ENCODE measurements around the gene DHX58. TPM values are rescaled to one million over a fixed set of nuclear protein-coding genes. Genes with fewer than 3 reads are reported as not detected.

DHX58 gene
- polyA plus RNA-seq, 4 donors, result 11.4 to 33.8 (median 13.7) TPM

DNA sequence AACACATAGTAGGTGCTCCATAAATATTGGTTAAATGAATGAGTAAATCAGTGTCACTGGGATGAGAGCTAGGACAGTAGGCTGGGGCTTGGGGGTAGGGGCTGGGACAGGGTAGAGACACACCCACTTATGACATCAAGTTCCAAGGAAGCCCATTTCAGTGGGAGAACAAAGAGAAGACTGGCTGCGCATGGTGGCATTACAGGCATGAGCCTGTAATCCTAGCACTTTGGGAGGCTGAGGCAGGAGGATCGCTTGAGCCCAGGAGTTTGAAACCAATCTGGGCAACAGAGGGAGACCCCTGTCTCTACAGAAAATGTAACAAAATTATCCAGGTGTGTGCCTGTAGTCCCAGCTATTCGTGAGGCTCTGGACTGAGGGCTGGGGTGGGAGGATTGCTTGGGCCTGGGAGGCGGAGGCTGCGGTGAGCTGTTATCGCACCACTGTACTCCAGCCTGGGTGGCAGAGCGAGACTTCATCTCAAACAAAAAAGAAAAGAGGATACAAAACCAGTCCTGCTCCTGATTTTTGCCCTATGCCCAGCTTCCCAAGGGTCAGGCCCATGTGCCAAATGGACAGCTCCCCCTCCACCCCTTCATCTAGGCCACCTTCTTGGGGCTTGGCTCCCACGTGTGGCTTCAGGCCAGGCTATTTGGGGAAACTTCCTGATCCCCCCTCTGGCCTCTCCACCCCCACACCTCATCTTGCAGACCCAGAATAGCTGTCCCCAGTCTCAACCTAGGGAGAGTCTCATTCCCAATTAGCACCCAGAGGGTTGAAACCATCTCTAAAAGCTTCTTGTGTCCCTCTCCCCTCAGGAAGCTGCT lies 21.3 kb downstream of the DHX58 start:
- H3K9me3 ChIP-seq (ENCODE audit: control insufficient read depth in 2 of 2, insufficient read depth in 1 of 2, low read depth in 1 of 2, low read length in 1 of 2), result no peaks in the 10 kb centered on the region
- FAIRE-seq, result no peak
- DNase-seq, result no peak

DNA sequence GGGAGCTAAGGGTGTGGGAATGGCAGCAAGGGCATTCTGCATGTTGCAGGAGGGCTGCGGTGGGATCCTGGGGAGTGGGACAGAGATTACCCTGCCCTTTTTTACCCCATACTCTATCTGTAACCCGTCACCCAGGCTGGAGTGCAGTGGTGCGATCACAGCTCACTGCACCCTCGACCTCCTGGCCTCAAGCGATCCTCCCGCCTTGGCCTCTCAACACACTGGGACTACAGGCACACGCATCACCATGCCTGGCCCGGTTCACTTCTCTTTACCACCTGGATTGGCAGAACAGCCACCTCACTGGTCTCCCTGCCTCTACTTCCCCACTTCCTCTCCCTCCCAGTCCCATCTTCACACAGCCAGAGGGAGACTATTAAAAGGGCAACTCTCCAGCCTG lies 23.8 kb downstream of the DHX58 start:
- 71 to 85% (median 85%) methylated on average over 8 of the region's 8 CpGs for WGBS, 3 donors
- Histone ChIP-seq H3K4me1 (ENCODE audit: control insufficient read depth in 3 of 3, insufficient read depth in 2 of 3, low read depth in 1 of 3, low read length in 2 of 3) (no peaks in the 10 kb centered on the region), H3K4me3 (ENCODE audit: low read depth in 1 of 3, low read length in 3 of 3) (no peak overlapping the region), H3K27me3 (ENCODE audit: control insufficient read depth in 3 of 3, insufficient read depth in 3 of 3, low read length in 3 of 3) (peaks cover 0 to 8% (median 6%) of the 10 kb centered on the region in 3 donors), H3K27ac (ENCODE audit: low read depth in 1 of 3, low read length in 2 of 3) (no peak overlapping the region), H3K36me3 (ENCODE audit: control insufficient read depth in 3 of 3, insufficient read depth in 2 of 3, low read depth in 1 of 3, low read length in 3 of 3) (no peaks in the 10 kb centered on the region), H3K9me3 (ENCODE audit: control insufficient read depth in 2 of 2, insufficient read depth in 1 of 2, low read depth in 1 of 2, low read length in 1 of 2) (no peaks in the 10 kb centered on the region)
- FAIRE-seq (no peak), DNase-seq (no peak)

More for the DNA sequence above, 21.3 kb downstream of the DHX58 start:
- H3K36me3 ChIP-seq (ENCODE audit: control insufficient read depth in 3 of 3, insufficient read depth in 2 of 3, low read depth in 1 of 3, low read length in 3 of 3), result no peaks in the 10 kb centered on the region
- H3K27ac ChIP-seq (ENCODE audit: low read depth in 1 of 3, low read length in 2 of 3), result no peak overlapping the region
- H3K4me1 ChIP-seq (ENCODE audit: control insufficient read depth in 3 of 3, insufficient read depth in 2 of 3, low read depth in 1 of 3, low read length in 2 of 3), result no peaks in the 10 kb centered on the region
- H3K27me3 ChIP-seq (ENCODE audit: control insufficient read depth in 3 of 3, insufficient read depth in 3 of 3, low read length in 3 of 3), result peaks cover 0 to 15% (median 6%) of the 10 kb centered on the region in 3 donors
- no peak overlapping the region for H3K4me3 ChIP-seq (ENCODE audit: low read depth in 1 of 3, low read length in 3 of 3)
- 87 to 89% (median 88%) methylated on average over 8 of the region's 8 CpGs for WGBS, 3 donors

DNA sequence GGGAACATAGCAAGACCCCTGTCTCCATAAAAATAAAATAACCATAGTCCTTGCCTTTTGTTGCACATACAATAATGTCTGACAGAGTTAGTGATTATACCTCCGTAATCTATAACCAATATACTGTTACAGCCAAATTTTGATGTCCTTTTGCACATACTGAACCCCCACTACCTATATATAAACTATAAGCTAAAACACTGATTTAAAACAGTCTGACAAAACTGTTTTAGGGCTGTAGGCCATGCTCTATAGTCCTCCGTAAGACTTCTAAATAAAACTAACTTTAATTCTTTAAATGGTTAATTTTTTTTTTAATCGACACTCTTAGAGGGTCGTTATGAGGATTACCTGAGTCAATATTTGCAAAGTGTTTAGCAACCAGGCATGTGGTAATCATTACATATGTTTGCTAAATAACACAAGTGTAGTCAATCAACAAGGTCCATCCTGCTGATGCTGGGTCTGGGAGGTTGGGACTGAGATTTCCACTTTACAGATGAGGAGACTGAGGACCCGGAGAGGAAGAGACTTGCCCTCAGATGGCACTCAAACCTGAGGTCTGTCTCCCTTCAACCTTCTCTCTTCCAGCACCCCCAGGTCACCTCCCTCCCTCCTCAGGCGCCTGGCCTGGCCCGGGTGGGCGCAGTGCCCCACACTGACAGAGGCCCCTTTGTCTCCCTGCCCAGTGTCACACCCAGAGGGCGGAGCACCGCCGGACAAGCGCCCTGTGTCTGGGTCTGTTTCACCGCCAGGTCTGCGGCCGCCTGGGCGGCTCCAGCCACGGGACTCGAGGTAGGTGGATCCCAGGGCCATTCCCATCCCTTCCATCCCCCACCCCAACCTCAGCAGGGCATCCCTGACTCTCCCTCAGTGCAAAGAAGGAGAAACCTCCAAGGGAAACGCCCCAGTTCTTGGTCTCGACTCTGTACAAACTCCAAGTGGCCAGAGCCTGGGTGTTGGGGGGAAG lies 24.5 kb downstream of the DHX58 start:
- WGBS, 3 donors, result 23 to 57% (median 36%) methylated on average over 18 to 20 of the region's 20 CpGs
- Histone ChIP-seq H3K9me3 (ENCODE audit: control insufficient read depth in 2 of 2, insufficient read depth in 1 of 2, low read depth in 1 of 2, low read length in 1 of 2) (no peaks in the 10 kb centered on the region), H3K36me3 (ENCODE audit: control insufficient read depth in 3 of 3, insufficient read depth in 2 of 3, low read depth in 1 of 3, low read length in 3 of 3) (no peaks in the 10 kb centered on the region), H3K4me1 (ENCODE audit: control insufficient read depth in 3 of 3, insufficient read depth in 2 of 3, low read depth in 1 of 3, low read length in 2 of 3) (no peaks in the 10 kb centered on the region), H3K27me3 (ENCODE audit: control insufficient read depth in 3 of 3, insufficient read depth in 3 of 3, low read length in 3 of 3) (peaks cover 0 to 8% (median 6%) of the 10 kb centered on the region in 3 donors), H3K27ac (ENCODE audit: low read depth in 1 of 3, low read length in 2 of 3) (no peak overlapping the region), H3K4me3 (ENCODE audit: low read depth in 1 of 3, low read length in 3 of 3) (no peak overlapping the region)
- DNase-seq (no peak), FAIRE-seq (no peak)

DNA sequence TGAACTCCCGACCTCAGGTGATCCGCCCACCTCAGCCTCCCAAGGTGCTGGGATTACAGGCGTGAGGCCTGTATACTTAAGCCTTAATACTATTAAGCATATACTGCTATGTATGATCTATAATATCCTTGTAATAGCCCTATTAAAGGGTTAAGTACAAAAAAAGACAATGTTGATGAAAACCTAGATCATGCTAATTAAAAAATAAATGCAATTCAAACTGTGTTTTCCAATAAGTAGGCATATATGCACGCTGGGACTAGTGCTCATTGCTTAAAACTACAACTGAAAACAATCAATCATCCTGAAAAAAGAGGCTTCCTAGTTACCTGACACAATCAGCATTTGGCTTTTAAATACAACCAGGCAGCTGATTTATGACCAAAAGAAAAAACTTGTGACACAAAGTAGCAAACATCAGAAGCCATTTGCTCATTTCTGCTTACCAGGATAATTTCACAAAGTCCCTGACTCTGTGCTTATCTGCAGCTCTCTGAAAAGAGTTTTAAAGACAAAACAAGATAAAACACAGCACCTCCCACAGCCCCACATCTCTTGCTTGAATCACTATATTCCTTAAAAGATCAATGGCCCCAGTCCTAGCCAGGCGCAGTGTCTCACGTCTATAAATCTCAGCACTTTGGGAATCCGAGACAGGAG lies 25.3 kb downstream of the DHX58 start:
- Histone ChIP-seq H3K36me3 (ENCODE audit: control insufficient read depth in 3 of 3, insufficient read depth in 2 of 3, low read depth in 1 of 3, low read length in 3 of 3) (no peaks in the 10 kb centered on the region), H3K9me3 (ENCODE audit: control insufficient read depth in 2 of 2, insufficient read depth in 1 of 2, low read depth in 1 of 2, low read length in 1 of 2) (no peaks in the 10 kb centered on the region), H3K27ac (ENCODE audit: low read depth in 1 of 3, low read length in 2 of 3) (no peak overlapping the region), H3K4me1 (ENCODE audit: control insufficient read depth in 3 of 3, insufficient read depth in 2 of 3, low read depth in 1 of 3, low read length in 2 of 3) (no peaks in the 10 kb centered on the region), H3K4me3 (ENCODE audit: low read depth in 1 of 3, low read length in 3 of 3) (no peak overlapping the region), H3K27me3 (ENCODE audit: control insufficient read depth in 3 of 3, insufficient read depth in 3 of 3, low read length in 3 of 3) (peaks cover 0 to 8% (median 6%) of the 10 kb centered on the region in 3 donors)
- FAIRE-seq (no peak), DNase-seq (no peak)
- WGBS, 3 donors, result 70 to 74% (median 74%) methylated on average over 7 of the region's 7 CpGs

DNA sequence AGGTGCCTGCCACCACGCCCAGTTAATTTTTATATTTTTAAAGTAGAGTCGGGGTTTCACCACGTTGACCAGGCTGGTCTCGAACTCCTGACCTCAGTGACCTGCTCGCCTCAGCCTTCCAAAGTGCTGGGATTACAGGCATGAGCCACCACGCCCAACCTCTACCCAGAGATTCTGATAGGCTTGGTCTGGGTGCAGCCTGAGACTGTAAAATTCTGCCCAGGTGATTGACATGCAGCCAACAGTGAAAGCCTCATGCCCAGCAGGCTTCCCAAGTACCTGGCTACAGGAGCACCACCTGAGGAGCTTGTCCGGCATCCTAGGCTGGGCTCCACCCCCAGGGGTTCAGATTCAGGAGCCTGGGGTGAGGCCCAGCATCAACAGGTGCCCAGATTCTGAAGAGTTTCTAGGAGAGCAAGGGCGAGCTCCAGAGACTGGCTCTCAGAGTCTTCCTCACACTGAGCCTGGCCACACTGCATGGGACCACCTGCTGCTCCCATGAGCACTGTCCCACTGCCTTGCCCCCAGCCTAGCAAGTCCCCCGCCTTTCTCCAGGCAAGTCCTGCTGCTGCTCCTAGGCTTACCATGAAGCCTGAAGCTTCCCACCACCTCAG lies 30.9 kb downstream of the DHX58 start:
- 31 to 76% (median 51%) methylated on average over 9 of the region's 9 CpGs for WGBS, 3 donors
- Histone ChIP-seq H3K4me3 (ENCODE audit: low read depth in 1 of 3, low read length in 3 of 3) (no peak overlapping the region), H3K36me3 (ENCODE audit: control insufficient read depth in 3 of 3, insufficient read depth in 2 of 3, low read depth in 1 of 3, low read length in 3 of 3) (no peaks in the 10 kb centered on the region), H3K27ac (ENCODE audit: low read depth in 1 of 3, low read length in 2 of 3) (no peak overlapping the region), H3K9me3 (ENCODE audit: control insufficient read depth in 2 of 2, insufficient read depth in 1 of 2, low read depth in 1 of 2, low read length in 1 of 2) (no peaks in the 10 kb centered on the region), H3K27me3 (ENCODE audit: control insufficient read depth in 3 of 3, insufficient read depth in 3 of 3, low read length in 3 of 3) (peaks cover 0 to 5% (median 0%) of the 10 kb centered on the region in 3 donors), H3K4me1 (ENCODE audit: control insufficient read depth in 3 of 3, insufficient read depth in 2 of 3, low read depth in 1 of 3, low read length in 2 of 3) (no peaks in the 10 kb centered on the region)
- FAIRE-seq (no peak), DNase-seq (no peak)

DNA sequence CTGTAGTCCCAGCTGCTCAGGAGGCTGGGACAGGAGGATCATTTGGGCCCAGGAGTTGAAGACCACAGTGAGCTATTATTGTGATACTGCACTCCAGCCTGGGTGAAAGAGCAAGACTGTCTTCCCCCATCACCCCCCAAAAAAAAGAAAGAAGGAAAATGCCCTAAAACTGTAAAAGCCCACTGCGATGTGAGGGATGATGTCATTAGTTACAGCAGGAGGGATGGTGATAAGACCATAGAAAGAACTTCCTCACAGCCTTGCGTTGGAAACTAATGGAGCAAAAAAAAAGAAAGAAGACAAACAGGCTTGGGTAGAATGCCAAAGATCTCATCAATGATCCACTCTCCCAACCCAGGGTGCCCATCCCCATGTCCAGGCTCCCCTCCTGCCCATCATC lies 33.0 kb downstream of the DHX58 start:
- Histone ChIP-seq H3K4me3 (ENCODE audit: low read depth in 1 of 3, low read length in 3 of 3) (no peak overlapping the region), H3K4me1 (ENCODE audit: control insufficient read depth in 3 of 3, insufficient read depth in 2 of 3, low read depth in 1 of 3, low read length in 2 of 3) (no peaks in the 10 kb centered on the region), H3K27me3 (ENCODE audit: control insufficient read depth in 3 of 3, insufficient read depth in 3 of 3, low read length in 3 of 3) (peaks cover 0 to 9% (median 0%) of the 10 kb centered on the region in 3 donors), H3K36me3 (ENCODE audit: control insufficient read depth in 3 of 3, insufficient read depth in 2 of 3, low read depth in 1 of 3, low read length in 3 of 3) (no peaks in the 10 kb centered on the region), H3K27ac (ENCODE audit: low read depth in 1 of 3, low read length in 2 of 3) (no peak overlapping the region), H3K9me3 (ENCODE audit: control insufficient read depth in 2 of 2, insufficient read depth in 1 of 2, low read depth in 1 of 2, low read length in 1 of 2) (no peaks in the 10 kb centered on the region)
- FAIRE-seq (no peak), DNase-seq (no peak)
- 64 to 73% (median 70%) methylated on average over 2 of the region's 2 CpGs for WGBS, 3 donors

DNA sequence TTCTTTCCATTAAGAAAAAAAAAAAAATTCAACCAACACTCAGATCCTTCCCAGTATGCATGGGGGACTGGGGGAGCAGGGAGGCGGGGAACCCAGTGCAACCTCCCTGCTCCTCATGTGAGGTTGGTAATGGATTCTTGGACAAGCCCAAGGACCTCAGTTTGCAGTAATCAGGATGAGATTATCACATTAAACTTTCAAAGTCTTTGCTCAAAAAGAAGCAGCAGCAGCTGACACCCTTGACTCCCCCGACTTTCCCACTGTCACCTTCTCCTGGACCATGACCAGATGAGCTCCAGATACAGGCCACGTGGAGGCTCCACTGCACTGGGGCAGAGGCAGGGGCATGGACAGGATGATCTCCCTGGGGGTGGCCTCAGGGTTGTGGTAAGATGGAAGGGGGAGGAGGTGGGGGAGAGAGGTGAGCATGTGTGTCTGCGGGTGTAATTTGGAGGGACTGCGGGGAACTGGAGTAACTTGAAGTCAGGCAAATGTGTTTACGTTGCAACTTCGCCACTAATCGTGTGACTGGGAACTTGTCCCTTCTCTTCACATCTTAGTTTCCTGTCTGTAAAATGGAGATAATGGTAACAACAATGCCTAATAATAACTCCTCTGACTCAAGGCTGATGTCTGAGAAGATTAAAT lies 34.0 kb downstream of the DHX58 start:
- FAIRE-seq (no peak), DNase-seq (no peak)
- Histone ChIP-seq H3K9me3 (ENCODE audit: control insufficient read depth in 2 of 2, insufficient read depth in 1 of 2, low read depth in 1 of 2, low read length in 1 of 2) (no peaks in the 10 kb centered on the region), H3K27me3 (ENCODE audit: control insufficient read depth in 3 of 3, insufficient read depth in 3 of 3, low read length in 3 of 3) (peaks cover 0 to 11% (median 0%) of the 10 kb centered on the region in 3 donors), H3K4me3 (ENCODE audit: low read depth in 1 of 3, low read length in 3 of 3) (no peak overlapping the region), H3K36me3 (ENCODE audit: control insufficient read depth in 3 of 3, insufficient read depth in 2 of 3, low read depth in 1 of 3, low read length in 3 of 3) (no peaks in the 10 kb centered on the region), H3K4me1 (ENCODE audit: control insufficient read depth in 3 of 3, insufficient read depth in 2 of 3, low read depth in 1 of 3, low read length in 2 of 3) (no peaks in the 10 kb centered on the region), H3K27ac (ENCODE audit: low read depth in 1 of 3, low read length in 2 of 3) (no peak overlapping the region)
- WGBS, 3 donors, result 54 to 68% (median 64%) methylated on average over 8 of the region's 8 CpGs

All from small intestine (tissue), 7 donors.